Urinary bladder (tissue), 4 donors: ENCODE data around the gene EHD4. TPM values are rescaled to one million over a fixed set of nuclear protein-coding genes. Genes with fewer than 3 reads are reported as not detected.

ENCODE experiments used
- DNase-seq: peaks from one replicate; pipeline ENCODE4 v3.0.0-alpha.2; 2015; ENCODE audit errors: extremely low spot score
- H3K27ac ChIP-seq: one replicate; pipeline ENCODE4 v1.5.1; 2013; ENCODE audit warnings: low read depth, mild to moderate bottlenecking, moderate library complexity
- H3K36me3 ChIP-seq: one replicate; pipeline ENCODE4 v1.6.1; 2013; ENCODE audit warnings: mild to moderate bottlenecking, moderate library complexity; ENCODE audit not compliant: insufficient read depth
- H3K4me1 ChIP-seq: one replicate; pipeline ENCODE4 v1.6.1; 2013; ENCODE audit warnings: mild to moderate bottlenecking, moderate library complexity; ENCODE audit not compliant: insufficient read depth
- H3K4me3 ChIP-seq: one replicate; pipeline ENCODE4 v1.5.1; 2013; ENCODE audit warnings: low read depth, low read length
- WGBS: extraction: QIAGEN DNeasy Blood & Tissue Kit; methylation state at CpG from one replicate; pipeline ENCODE4 v1.1.7; 2013; 5-methylcytosine and 5-hydroxymethylcytosine counted together
- polyA plus RNA-seq: library from polyadenylated mRNA; stranded (reverse); fragments of 200-250 nt; gene quantifications from one replicate; pipeline ENCODE4 v1.2.3, GENCODE V29; 2013
- total RNA-seq: library from RNA; depleted of rRNA; stranded (reverse); fragments of >200 nt; gene quantifications from one replicate; pipeline ENCODE4 v1.2.3, GENCODE V29; 2014
- donor health status: healthy with polysubstance abuse.
- donor health status: healthy.

EHD4 gene
- total and polyA plus RNA-seq, 2 donors = 14.4 to 17.0 TPM

DNA sequence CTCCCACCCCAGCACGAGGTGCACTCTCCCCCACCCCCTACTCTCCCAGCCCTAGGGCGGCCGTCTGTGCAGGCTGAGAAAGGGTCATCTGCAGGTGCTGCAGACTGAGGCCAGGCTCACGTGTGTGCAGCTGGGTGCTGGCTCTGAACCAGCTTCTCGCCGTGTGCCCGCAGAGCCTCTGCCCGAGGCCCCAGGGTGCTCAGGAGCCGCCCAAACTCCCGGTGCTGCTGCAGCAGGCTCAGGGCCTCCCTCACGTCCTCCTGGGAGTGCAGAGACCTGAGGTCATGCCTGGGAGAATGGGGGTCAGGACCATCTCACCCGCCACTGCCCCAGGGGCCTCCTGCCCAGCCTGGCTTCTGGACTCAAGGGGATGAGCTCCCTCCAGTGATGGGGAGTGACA, 95.7 kb downstream of the EHD4 start:
- no peaks in the 10 kb centered on the region for H3K36me3 ChIP-seq
- H3K4me3 ChIP-seq = no peak overlapping the region
- H3K4me1 ChIP-seq = no peaks in the 10 kb centered on the region
- 72% methylated on average over 12 of the region's 12 CpGs for WGBS
- no peak for DNase-seq
- no peak overlapping the region for H3K27ac ChIP-seq

DNA sequence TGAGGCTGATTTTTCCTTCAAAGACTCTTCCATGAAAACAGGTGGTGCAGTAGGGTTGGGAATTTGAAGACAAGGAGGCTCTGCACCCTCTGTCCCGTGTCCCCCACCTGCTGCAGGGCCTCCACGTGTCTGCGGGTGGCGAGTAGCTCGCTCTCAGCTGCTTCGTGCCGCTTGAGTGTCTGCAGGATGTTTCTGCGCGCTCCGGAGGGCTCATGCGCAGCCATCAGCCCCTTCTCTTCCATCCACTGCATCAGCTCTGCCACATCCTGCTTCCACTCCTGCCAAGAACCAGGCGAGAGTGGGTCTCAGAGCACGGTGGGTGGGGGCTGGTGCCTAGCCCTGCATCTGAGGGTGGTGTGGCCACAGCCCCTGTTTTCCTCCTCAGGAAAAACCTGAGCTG, 96.3 kb downstream of the EHD4 start:
- Histone ChIP-seq H3K4me3 (no peak overlapping the region), H3K27ac (no peak overlapping the region), H3K36me3 (no peaks in the 10 kb centered on the region), H3K4me1 (no peaks in the 10 kb centered on the region)
- WGBS = 86% methylated on average over 13 of the region's 13 CpGs
- no peak for DNase-seq

GRCh38 chr15:41874736-41875135, 97.6 kb downstream of the EHD4 start:
- WGBS = 78% methylated on average over 12 of the region's 12 CpGs
- Histone ChIP-seq H3K4me3 (no peak overlapping the region), H3K36me3 (no peaks in the 10 kb centered on the region), H3K4me1 (no peaks in the 10 kb centered on the region), H3K27ac (no peak overlapping the region)
- no peak for DNase-seq

DNA sequence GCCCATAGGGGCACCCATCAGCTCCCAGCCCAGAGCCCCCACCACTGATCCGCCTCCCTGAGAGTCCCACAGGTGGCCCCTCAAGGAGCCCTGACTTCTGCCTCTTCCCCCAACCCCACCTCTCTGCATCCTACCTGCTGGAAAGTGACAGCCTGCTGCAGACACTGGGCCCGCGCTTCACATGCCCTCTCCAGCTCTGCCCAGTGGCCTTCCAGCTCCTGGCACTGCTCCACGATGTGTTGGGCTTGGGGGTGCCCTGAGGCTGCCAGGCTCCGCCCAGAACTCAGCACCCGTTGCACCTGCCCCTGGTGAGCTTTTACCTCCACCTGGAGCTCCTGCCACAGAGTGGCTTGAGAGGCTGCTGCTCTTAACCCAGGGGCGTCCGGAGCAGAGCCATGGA, 98.6 kb downstream of the EHD4 start:
- H3K4me1 ChIP-seq = no peaks in the 10 kb centered on the region
- no peak for DNase-seq
- no peak overlapping the region for H3K27ac ChIP-seq
- no peaks in the 10 kb centered on the region for H3K36me3 ChIP-seq
- no peak overlapping the region for H3K4me3 ChIP-seq
- WGBS = 93% methylated on average over 8 of the region's 8 CpGs

DNA sequence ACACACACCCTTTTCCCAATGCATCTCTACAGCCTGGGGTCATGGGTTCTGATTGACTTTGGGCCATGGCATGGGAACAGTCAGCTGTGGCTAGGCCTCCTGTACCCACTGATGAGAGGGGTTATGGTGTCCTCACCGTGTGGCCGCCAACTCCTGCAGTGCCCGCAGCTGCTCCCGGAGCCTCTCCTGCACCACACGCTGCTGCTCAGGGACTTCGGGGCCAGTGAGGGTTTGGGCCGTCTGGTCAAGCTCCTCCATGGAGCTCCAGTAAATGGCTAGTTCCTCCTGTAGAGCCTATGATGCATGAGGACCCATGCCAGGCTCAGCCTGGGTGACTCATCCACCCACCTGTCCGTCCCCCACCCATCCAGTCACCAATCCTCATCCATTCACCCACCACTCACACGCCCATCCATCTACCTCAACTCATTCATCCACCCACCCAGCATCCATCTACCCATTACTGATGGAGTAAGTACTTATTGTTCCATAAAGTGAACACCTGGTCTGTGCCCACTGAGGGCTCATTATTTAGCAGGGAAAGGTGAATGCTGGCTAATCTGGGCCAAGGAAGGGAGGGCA, 100.1 kb downstream of the EHD4 start:
- Histone ChIP-seq H3K4me3 (no peak overlapping the region), H3K4me1 (no peaks in the 10 kb centered on the region), H3K27ac (no peak overlapping the region), H3K36me3 (no peaks in the 10 kb centered on the region)
- no peak for DNase-seq
- WGBS = 94% methylated on average over 9 of the region's 9 CpGs

DNA sequence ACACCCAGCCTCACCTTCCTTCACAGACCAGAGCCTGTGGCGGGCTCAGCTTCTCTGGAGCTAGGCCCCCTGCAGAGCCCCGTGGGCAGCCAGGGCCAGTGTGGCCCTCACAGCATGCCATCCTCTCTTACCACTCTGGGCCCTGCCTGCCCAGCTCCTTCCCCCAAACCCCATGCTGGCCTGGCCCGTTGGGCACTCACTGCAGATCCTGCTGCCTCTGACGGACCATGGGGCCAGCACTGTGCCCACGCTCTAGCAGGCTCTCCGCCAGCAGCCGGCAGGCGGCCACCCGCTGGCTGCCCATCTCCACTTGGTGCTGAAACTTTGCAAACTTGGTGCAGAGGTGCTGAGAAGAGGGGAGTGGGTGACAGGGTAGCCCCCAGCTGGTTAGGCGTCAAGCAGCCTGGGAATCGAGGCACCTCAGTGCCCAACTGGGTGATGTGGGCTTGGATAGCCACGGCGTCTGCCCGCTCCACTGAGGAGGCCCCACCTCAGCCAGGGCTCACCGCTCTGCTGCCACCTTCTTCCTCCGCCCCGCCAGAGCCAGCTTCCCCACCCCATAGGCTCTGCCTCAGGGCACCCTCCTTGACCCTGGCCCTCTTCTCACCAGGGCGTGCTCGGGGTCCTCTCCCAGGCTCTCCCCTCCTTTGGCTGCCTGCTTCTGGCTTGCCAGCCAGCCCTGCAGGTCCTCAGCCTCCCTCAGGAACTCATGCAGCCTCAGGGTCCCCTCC, 101.0 kb downstream of the EHD4 start:
- H3K27ac ChIP-seq = no peak overlapping the region
- no peak for DNase-seq
- 92% methylated on average over 19 of the region's 19 CpGs for WGBS
- H3K4me1 ChIP-seq = no peaks in the 10 kb centered on the region
- H3K4me3 ChIP-seq = no peak overlapping the region
- no peaks in the 10 kb centered on the region for H3K36me3 ChIP-seq

- no peak overlapping the region for H3K27ac ChIP-seq
- H3K4me3 ChIP-seq = no peak overlapping the region
- no peaks in the 10 kb centered on the region for H3K4me1 ChIP-seq
- 75% methylated on average over 9 of the region's 9 CpGs for WGBS
- no peak for DNase-seq
- H3K36me3 ChIP-seq = no peaks in the 10 kb centered on the region
These were observed 101.7 kb downstream of the EHD4 start for GRCh38 chr15:41870689-41871081.

DNA sequence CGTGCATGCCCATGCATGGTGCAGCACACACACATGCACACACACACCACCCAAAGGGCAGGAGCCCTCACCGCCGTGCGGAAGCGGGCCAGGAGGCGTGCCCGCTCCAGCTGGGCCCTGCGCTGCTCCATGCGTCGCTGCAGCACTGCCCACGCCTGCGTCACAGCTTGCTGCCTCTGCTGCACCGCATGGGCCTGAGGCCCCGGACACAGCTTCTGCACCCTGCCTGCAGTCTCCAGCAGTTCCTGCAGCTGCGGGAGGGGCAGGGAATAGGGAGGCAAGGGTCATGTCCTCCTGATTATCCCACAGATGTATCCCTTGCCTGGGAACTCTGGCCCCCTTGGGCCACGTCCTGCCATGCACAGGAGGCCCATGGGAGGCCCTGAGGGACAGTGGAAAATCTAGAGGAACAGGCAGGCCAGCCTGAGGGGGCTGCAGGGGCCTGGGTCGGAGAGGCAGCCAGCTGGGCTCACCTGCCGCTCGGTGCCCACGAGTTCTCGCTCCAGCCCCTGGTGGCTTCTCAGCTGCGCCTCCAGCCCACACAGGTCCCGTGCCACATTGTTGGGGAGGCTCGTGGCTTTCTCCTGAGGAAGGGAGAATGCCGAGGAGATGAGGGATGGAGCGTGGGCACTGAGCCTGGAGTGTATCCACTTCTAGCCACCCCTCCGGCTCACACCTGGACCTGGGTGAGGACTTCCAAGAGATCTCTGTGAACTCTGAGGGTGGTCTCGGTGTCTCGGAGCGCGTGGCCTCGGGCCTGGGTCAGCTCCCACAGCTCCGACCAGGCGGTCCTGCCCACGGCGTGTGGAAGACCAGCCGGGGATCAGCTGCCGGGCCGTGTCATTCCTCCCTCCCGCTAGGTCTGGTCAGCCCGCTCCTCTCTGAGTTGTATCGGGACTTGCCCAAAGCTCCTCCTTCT, 102.3 kb downstream of the EHD4 start:
- Histone ChIP-seq H3K4me1 (no peaks in the 10 kb centered on the region), H3K27ac (no peak overlapping the region), H3K36me3 (no peaks in the 10 kb centered on the region), H3K4me3 (no peak overlapping the region)
- no peak for DNase-seq
- 87% methylated on average over 42 of the region's 42 CpGs for WGBS

- WGBS = 95% methylated on average over 15 of the region's 15 CpGs
- Histone ChIP-seq H3K36me3 (no peaks in the 10 kb centered on the region), H3K4me3 (no peak overlapping the region), H3K27ac (no peak overlapping the region), H3K4me1 (no peaks in the 10 kb centered on the region)
- no peak for DNase-seq
These were observed 104.0 kb downstream of the EHD4 start for GRCh38 chr15:41868321-41868720.

DNA sequence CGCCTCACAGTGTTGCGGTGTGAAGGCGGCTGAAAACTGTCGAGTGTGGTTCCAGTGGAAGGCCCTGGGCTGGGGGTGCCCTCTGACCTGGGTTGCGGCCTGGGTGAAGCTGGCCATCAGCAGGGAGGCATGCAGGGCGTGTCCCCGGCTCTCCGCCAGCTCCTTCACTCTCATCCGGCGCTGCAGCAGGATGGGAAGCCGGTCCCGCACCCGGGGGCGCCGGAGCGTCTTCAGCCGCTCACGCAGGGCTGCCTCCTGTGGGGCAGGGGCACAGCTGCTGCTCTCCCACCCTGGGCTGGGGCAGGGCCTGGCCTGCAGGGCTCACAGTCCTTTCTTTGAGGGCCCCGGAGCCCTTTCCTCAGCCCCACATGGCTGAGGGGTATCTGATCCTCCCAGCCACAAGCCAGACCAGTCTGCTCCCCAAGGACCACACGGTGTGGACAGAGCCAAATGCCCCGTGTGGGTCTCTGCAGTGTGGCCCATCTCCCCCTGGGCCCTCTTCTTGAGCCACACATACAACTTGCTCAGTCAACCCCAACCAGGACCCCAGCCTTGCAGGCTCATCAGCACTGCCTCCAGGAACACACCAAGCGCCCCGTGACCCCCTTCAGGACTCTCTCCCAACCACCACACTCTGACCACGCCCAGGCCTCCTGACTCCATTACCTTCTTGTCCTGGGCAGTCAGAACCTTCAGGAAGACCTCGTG, 105.3 kb downstream of the EHD4 start:
- no peak for DNase-seq
- Histone ChIP-seq H3K4me1 (no peaks in the 10 kb centered on the region), H3K27ac (no peak overlapping the region), H3K4me3 (no peak overlapping the region), H3K36me3 (no peaks in the 10 kb centered on the region)
- WGBS = 87% methylated on average over 25 of the region's 25 CpGs

DNA sequence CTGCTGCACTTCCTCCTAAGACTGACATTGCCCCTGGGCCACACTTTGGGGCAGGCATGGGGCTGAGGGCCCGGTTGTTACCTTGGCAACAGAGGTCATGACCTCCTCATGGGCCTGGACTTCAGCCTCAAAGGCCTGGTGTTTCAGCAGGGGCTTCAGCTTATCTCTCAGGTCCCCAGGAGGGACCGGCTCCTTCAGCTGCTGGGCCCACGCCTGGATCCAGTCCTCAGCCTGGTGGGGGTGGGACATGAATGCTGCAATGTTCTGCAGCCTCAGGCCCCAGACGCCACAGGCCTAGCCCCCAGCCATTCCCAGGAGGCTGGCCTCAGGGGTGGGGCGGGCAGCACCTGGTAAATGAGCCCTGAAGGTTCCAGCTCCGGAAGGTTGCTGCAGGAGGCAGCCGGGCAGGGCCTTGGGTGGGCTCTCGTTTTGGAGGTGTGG, 106.1 kb downstream of the EHD4 start:
- Histone ChIP-seq H3K36me3 (no peaks in the 10 kb centered on the region), H3K4me3 (no peak overlapping the region), H3K4me1 (no peaks in the 10 kb centered on the region), H3K27ac (no peak overlapping the region)
- DNase-seq = no peak
- WGBS = 77% methylated on average over 8 of the region's 8 CpGs

- no peak for DNase-seq
- H3K4me1 ChIP-seq = no peaks in the 10 kb centered on the region
- H3K27ac ChIP-seq = no peak overlapping the region
- H3K4me3 ChIP-seq = no peak overlapping the region
- WGBS = 87% methylated on average over 18 of the region's 18 CpGs
- H3K36me3 ChIP-seq = no peaks in the 10 kb centered on the region
These were observed 106.8 kb downstream of the EHD4 start for GRCh38 chr15:41865490-41866055.

DNA sequence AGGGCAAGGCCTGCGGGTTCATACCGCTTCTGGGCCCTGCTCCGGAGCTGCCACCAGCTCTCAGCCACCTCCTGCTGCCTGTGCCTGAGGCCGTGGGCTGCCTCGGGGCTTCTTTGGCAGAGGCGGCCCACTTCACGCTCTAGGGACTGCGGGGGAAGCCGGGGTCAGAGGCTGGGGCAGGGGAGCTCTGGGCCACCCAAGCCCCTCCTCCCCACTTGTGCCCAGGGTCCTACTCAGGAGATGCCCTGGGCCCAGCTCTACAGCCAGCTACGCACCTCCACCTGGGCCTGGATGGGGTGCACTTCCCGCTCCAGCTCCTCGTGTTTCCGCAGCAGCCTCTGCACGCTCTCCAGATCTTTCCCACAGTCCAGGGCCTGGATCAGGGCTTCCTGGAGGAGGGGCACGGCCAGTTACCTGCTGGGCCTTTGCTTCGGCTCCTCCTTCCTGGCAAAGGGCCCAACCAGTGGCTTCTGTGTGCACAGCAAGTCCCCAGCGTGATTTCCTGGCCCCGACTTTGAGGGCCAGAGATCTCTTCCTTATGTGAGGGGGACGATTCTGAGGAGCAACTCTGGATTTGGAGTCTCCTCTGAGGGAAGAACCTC, 109.7 kb downstream of the EHD4 start:
- no peaks in the 10 kb centered on the region for H3K4me1 ChIP-seq
- 78% methylated on average over 19 of the region's 19 CpGs for WGBS
- H3K36me3 ChIP-seq = no peaks in the 10 kb centered on the region
- no peak overlapping the region for H3K4me3 ChIP-seq
- H3K27ac ChIP-seq = no peak overlapping the region
- no peak for DNase-seq
